Neural progenitor cell (in vitro differentiated cells): ENCODE data around the gene MYCBPAP. TPM values are rescaled to one million over a fixed set of nuclear protein-coding genes. Genes with fewer than 3 reads are reported as not detected.
A peak's percentile ranks its signal among the peaks of the same experiment; 100 is the strongest.

Source experiments
- DNase-seq: peaks from one replicate; pipeline ENCODE4 v3.0.0-alpha.2; 2016; ENCODE audit warnings: low spot score
- H2AFZ ChIP-seq: fragments of 200-600 bp; sonication (generic); replicated peaks from 2 replicates; pipeline ENCODE4 v1.6.1; 2016; ENCODE audit warnings: antibody characterized with exemption
- H3F3A ChIP-seq: fragments of 200-600 bp; sonication (generic); 2 replicates; pipeline ENCODE4 v1.6.1; 2016; ENCODE audit warnings: antibody characterized with exemption, low read depth
- H3K27ac ChIP-seq: fragments of 200-600 bp; sonication (generic); 2 replicates; pipeline ENCODE4 v1.5.1; 2016; ENCODE audit warnings: mild to moderate bottlenecking
- H3K27me3 ChIP-seq: fragments of 200-600 bp; sonication (generic); 2 replicates; pipeline ENCODE4 v1.6.1; 2016; ENCODE audit warnings: mild to moderate bottlenecking, moderate library complexity
- H3K36me3 ChIP-seq: fragments of 200-600 bp; sonication (generic); 2 replicates; pipeline ENCODE4 v1.5.1; 2016
- H3K4me1 ChIP-seq: fragments of 200-600 bp; sonication (generic); 2 replicates; pipeline ENCODE4 v1.6.1; 2016; ENCODE audit warnings: mixed run types
- H3K4me2 ChIP-seq: fragments of 200-600 bp; sonication (generic); 2 replicates; pipeline ENCODE4 v1.6.1; 2016
- H3K4me3 ChIP-seq: fragments of 200-600 bp; sonication (generic); 2 replicates; pipeline ENCODE4 v1.5.1; 2016
- H3K79me2 ChIP-seq: fragments of 200-600 bp; sonication (generic); 2 replicates; pipeline ENCODE4 v1.6.1; 2016; ENCODE audit warnings: low read depth
- H3K9ac ChIP-seq: fragments of 200-600 bp; sonication (generic); 2 replicates; pipeline ENCODE4 v1.6.1; 2016
- H3K9me3 ChIP-seq: fragments of 200-600 bp; sonication (generic); 2 replicates; pipeline ENCODE4 v1.5.1; 2016; ENCODE audit warnings: low read depth
- H4K20me1 ChIP-seq: fragments of 200-600 bp; sonication (generic); 2 replicates; pipeline ENCODE4 v1.6.1; 2016; ENCODE audit warnings: low read depth
- H3K27ac Mint-ChIP-seq: 3 replicates; pipeline ENCODE4 v1.8.0; 2021; ENCODE audit warnings: mixed read lengths
- H3K27me3 Mint-ChIP-seq: 2 replicates; pipeline ENCODE4 v1.8.0; 2022; ENCODE audit warnings: low read depth, mild to moderate bottlenecking, inconsistent platforms, moderate library complexity, mixed read lengths; ENCODE audit not compliant: insufficient read depth
- H3K36me3 Mint-ChIP-seq: 3 replicates; pipeline ENCODE4 v1.8.0; 2021; ENCODE audit warnings: mixed read lengths
- H3K4me1 Mint-ChIP-seq: 3 replicates; pipeline ENCODE4 v1.8.0; 2021; ENCODE audit warnings: mixed read lengths
- H3K4me3 Mint-ChIP-seq: 3 replicates; pipeline ENCODE4 v1.8.0; 2021; ENCODE audit warnings: mild to moderate bottlenecking, moderate library complexity, mixed read lengths
- H3K9me3 Mint-ChIP-seq: 3 replicates; pipeline ENCODE4 v1.8.0; 2020; ENCODE audit warnings: mixed read lengths
- CTCF ChIP-seq: fragments of 200-600 bp; sonication (generic); IDR thresholded peaks from 2 replicates; pipeline ENCODE4 v1.5.1; 2017; ENCODE audit warnings: antibody characterized with exemption, mild to moderate bottlenecking
- EZH2 ChIP-seq: fragments of 200-600 bp; sonication (generic); IDR thresholded peaks from 2 replicates; pipeline ENCODE4 v1.6.1; 2017; ENCODE audit warnings: antibody characterized with exemption, mild to moderate bottlenecking, moderate library complexity
- EZH2phosphoT487 ChIP-seq: fragments of 200-600 bp; sonication (generic); IDR thresholded peaks from 2 replicates; pipeline ENCODE4 v1.6.1; 2017; ENCODE audit warnings: antibody characterized with exemption
- total RNA-seq: library from RNA; depleted of rRNA; stranded (reverse); fragments of >200 nt; gene quantifications from 2 replicates; pipeline ENCODE4 v1.2.3, GENCODE V29; 2015; ENCODE audit warnings: low replicate concordance

Gene MYCBPAP
- total RNA-seq, 1 donor from 2014 or later, result 3.5 TPM

- peaks cover 2% of the 10 kb centered on the region for H3K27me3 Mint-ChIP-seq
- no peak overlapping the region for H3K27ac ChIP-seq
Measured at GRCh38 chr17:50580646-50581045, 72.4 kb downstream of the MYCBPAP start.

More at GRCh38 chr17:50580646-50581045, 72.4 kb downstream of the MYCBPAP start:
- H3K79me2 ChIP-seq, result no peaks in the 10 kb centered on the region
- no peak for DNase-seq
- TF ChIP-seq EZH2phosphoT487, result no peak
- no peak for TF ChIP-seq EZH2
- no peak for TF ChIP-seq CTCF
- no peak overlapping the region for H3K9ac ChIP-seq
- H2AFZ ChIP-seq, result no peak overlapping the region
- no peaks in the 10 kb centered on the region for H3F3A ChIP-seq
- H3K36me3 Mint-ChIP-seq, result peaks cover 7% of the 10 kb centered on the region
- no peaks in the 10 kb centered on the region for H3K9me3 Mint-ChIP-seq
- H3K4me3 Mint-ChIP-seq, result no peak overlapping the region
- H3K9me3 ChIP-seq, result no peaks in the 10 kb centered on the region
- peaks cover 41% of the 10 kb centered on the region for H3K4me1 Mint-ChIP-seq
- no peaks in the 10 kb centered on the region for H3K36me3 ChIP-seq
- no peaks in the 10 kb centered on the region for H4K20me1 ChIP-seq
- peaks cover 24% of the 10 kb centered on the region for H3K4me1 ChIP-seq
- H3K4me2 ChIP-seq, result no peak overlapping the region
- H3K4me3 ChIP-seq, result no peak overlapping the region
- H3K27ac Mint-ChIP-seq, result peak overlapping the region; percentile 20
- H3K27me3 ChIP-seq, result no peaks in the 10 kb centered on the region

Other genes starting within 250 kb of the MYCBPAP start
- 1.8 and 4.4 TPM in 2 replicates for gene TMEM92, start 234.0 kb upstream of the MYCBPAP start, total RNA-seq
- gene XYLT2, start 162.3 kb upstream of the MYCBPAP start, total RNA-seq, result 12.2 and 33.0 TPM in 2 replicates
- gene MRPL27, start 135.3 kb upstream of the MYCBPAP start, total RNA-seq, result 39.1 and 50.4 TPM in 2 replicates
- 26.6 and 31.3 TPM in 2 replicates for gene EME1, start 135.2 kb upstream of the MYCBPAP start, total RNA-seq
- gene LRRC59, start 110.9 kb upstream of the MYCBPAP start, total RNA-seq, result 57.0 and 63.8 TPM in 2 replicates
- 15.2 and 28.8 TPM in 2 replicates for gene ACSF2, start 82.2 kb upstream of the MYCBPAP start, total RNA-seq
- gene CHAD, start 39.6 kb upstream of the MYCBPAP start, total RNA-seq, result not detected in 2 replicates
- gene RSAD1, start 29.6 kb upstream of the MYCBPAP start, total RNA-seq, result 9.7 and 12.9 TPM in 2 replicates
- 0.09 and 0.24 TPM in 2 replicates for gene EPN3, start 24.3 kb downstream of the MYCBPAP start, total RNA-seq
- 22.8 and 60.5 TPM in 2 replicates for gene SPATA20, start 38.7 kb downstream of the MYCBPAP start, total RNA-seq
- 1.6 and 4.9 TPM in 2 replicates for gene CACNA1G, start 52.3 kb downstream of the MYCBPAP start, total RNA-seq
- 0.22 TPM in 1 of 2 replicates, not detected in the other for gene ABCC3, start 126.4 kb downstream of the MYCBPAP start, total RNA-seq
- 50.6 and 53.4 TPM in 2 replicates for gene ANKRD40, start 199.5 kb downstream of the MYCBPAP start, total RNA-seq
- 245 and 374 TPM in 2 replicates for gene LUC7L3, start 211.2 kb downstream of the MYCBPAP start, total RNA-seq